IPS-18c (cell line): ENCODE data around the gene UBTF.
A peak's percentile ranks its signal among the peaks of the same experiment; 100 is the strongest.

Experiments
- H3K4me3 ChIP-seq: 2 replicates; pipeline ENCODE4 v1.7.0; 2013; ENCODE audit warnings: low read depth, mild to moderate bottlenecking, low read length, moderate library complexity; ENCODE audit not compliant: insufficient read depth
- H3K9me3 ChIP-seq: one replicate; pipeline ENCODE4 v1.6.1; 2013; ENCODE audit warnings: mild to moderate bottlenecking, low read length, moderate library complexity; ENCODE audit not compliant: control insufficient read depth, insufficient read depth

UBTF gene

GRCh38 chr17:44220213-44221083 lies 973 bp upstream of the UBTF start:
- H3K4me3 ChIP-seq, result peak overlapping the region; percentile 86
- H3K9me3 ChIP-seq, result no peaks in the 10 kb centered on the region

- H3K4me3 ChIP-seq, result peak overlapping the region; percentile 88
- H3K9me3 ChIP-seq, result no peaks in the 10 kb centered on the region
These were observed 313 bp downstream of the UBTF start for GRCh38 chr17:44219108-44219615.

GRCh38 chr17:44218344-44219107 lies 949 bp downstream of the UBTF start:
- H3K9me3 ChIP-seq, result no peaks in the 10 kb centered on the region
- H3K4me3 ChIP-seq, result peak overlapping the region; percentile 88

DNA sequence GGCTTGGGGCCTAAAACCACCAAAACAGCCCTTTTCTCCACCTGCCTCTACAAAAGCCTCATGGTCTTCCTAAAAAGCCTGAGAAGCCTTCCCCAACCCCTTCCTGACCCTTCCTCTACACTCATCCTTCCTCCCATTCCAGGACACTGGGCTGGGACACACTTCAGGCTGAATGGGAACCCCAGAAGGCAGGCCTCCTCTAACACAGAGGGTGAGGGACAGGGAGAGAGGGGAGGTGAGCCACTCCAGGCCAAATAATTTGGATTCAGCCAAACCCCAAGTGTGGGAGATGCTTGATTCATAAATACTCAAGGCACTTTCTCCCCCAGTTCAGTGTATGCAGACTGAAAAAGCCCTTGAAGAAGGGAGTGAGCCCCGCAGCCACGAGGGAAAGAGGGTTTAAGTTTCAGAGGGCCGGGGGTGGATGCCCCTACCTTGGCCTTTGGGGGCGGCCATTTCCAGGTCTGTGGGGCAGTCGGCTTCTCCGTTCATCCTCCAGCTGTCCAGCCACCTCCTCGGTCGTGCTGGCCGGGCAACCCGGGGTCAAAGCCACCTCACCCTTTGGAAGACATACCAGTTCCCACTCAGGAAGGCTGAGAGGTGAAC lies 1.6 kb downstream of the UBTF start:
- H3K4me3 ChIP-seq, result peak overlapping the region; percentile 88

DNA sequence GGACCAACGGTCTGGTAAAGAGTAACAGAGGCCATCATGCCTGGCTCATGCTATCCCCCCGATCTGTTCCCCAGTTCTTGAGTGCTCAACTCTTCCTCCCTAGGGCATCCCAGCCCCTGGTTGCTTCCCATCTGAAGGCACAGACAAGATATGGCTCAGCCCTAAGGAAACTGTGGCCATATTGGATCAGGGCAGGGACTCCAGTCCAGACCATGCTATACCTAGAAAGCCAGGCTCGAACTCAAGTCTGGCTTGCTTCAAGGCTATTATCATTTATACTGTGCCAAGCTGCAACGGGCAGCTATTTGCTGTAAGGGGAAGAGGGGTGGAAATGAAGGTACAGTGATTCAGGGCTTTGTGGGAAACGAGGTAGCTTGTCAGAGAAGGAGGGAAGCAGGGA lies 2.8 kb downstream of the UBTF start:
- no peak overlapping the region for H3K4me3 ChIP-seq

More for the DNA sequence above, 1.6 kb downstream of the UBTF start:
- no peaks in the 10 kb centered on the region for H3K9me3 ChIP-seq

DNA sequence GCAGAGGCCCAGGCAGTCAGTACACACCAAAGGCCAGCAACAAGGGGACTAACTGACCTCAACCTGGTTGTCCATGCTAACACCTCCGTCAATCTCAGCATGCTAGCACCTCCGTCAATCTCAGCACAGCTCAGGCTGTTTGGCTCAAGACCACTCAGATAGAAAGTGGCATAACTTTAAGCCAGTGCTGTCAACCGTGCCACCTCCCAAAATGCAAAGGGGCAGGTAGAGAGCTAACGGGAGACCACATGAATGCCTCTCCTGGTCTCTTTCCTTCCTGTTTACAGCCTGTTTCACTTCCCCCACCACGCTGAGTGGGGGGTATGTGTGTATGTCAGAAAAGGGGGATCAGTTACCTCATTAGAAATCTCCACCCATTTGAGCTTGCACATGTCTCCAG lies 3.3 kb downstream of the UBTF start:
- H3K4me3 ChIP-seq, result no peak overlapping the region
- no peaks in the 10 kb centered on the region for H3K9me3 ChIP-seq

More for the DNA sequence above, 2.8 kb downstream of the UBTF start:
- H3K9me3 ChIP-seq, result no peaks in the 10 kb centered on the region

GRCh38 chr17:44214896-44215295 lies 4.6 kb downstream of the UBTF start:
- Histone ChIP-seq H3K9me3 (no peaks in the 10 kb centered on the region), H3K4me3 (no peak overlapping the region)

- Histone ChIP-seq H3K4me3 (no peak overlapping the region), H3K9me3 (no peaks in the 10 kb centered on the region)
These were observed 5.3 kb downstream of the UBTF start for GRCh38 chr17:44214230-44214494.

DNA sequence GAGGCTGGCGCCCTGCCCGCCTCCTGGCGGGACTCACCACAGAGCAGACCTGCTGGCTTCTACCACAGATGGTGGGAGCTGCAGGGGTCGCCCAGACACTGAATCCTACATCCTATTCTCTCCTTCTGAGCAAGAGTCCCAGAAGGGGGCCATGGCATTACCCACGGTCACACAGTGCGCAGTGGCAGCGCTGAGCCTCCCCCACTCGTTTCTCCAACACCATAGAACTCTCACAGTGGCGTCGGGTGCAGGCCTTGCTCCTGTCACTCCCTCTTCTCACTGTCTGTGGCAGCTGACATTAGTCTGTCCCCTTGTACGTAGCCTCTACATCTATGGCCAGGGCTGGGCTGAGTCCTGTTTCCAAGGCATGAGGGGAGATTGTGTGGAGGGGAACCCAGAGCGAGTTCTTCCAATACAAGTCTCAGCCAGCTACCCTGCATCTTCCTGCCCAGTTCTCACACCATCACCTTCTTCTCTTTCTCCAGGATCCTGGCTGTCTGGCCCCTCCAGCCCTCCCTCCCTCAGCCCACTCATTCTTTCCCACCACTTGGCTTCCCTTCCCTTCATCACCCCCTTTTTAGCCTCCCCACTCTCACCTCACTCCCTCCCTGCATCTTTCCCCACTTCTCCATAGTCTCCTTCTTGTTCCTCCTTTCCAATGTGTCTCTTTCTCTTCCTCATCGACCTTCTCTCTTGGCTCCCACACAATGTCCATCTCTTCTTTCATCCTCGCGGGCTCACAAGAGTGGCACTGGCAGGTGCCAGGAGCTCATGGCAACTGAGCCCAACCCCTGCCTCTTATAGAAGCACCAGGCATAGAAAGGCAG lies 5.9 kb downstream of the UBTF start:
- H3K4me3 ChIP-seq, result no peak overlapping the region
- H3K9me3 ChIP-seq, result no peaks in the 10 kb centered on the region

- no peaks in the 10 kb centered on the region for H3K9me3 ChIP-seq
- H3K4me3 ChIP-seq, result no peak overlapping the region
These were observed 6.7 kb downstream of the UBTF start for GRCh38 chr17:44212507-44213402.

GRCh38 chr17:44211281-44212265 lies 7.9 kb downstream of the UBTF start:
- no peaks in the 10 kb centered on the region for H3K9me3 ChIP-seq

GRCh38 chr17:44210342-44211192 lies 8.9 kb downstream of the UBTF start:
- H3K4me3 ChIP-seq, result no peak overlapping the region

More at GRCh38 chr17:44211281-44212265, 7.9 kb downstream of the UBTF start:
- no peak overlapping the region; the same call in 1 of the 2 replicates for H3K4me3 ChIP-seq

GRCh38 chr17:44209786-44210341 lies 9.6 kb downstream of the UBTF start:
- Histone ChIP-seq H3K9me3 (no peaks in the 10 kb centered on the region), H3K4me3 (no peak overlapping the region)

More at GRCh38 chr17:44210342-44211192, 8.9 kb downstream of the UBTF start:
- no peaks in the 10 kb centered on the region for H3K9me3 ChIP-seq

DNA sequence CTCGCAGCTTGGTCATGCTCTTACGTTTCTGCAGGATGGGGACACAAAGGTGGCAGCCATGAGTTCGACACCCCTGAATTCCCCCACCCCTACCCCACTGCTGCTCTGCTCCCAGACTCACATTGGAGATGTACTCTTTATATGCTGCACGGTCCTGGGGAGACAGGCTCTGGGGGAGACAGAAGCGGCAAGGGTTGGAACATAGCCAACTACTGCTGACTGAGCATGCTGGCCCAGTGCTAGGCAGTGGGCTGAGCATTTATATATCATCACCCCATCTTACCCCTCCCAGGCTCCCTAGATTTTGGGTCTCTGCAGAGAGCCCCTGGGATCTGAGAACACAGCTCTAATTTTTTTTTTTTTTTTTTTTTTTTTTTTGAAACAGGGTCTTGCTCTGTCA lies 11.7 kb downstream of the UBTF start:
- H3K9me3 ChIP-seq, result no peaks in the 10 kb centered on the region
- no peak overlapping the region for H3K4me3 ChIP-seq
